SH-SY5Y (cell line): ENCODE results near the gene TRIM44.

ENCODE experiments used
- GATA2 ChIP-seq: IDR thresholded peaks from 2 replicates; pipeline ENCODE4 v1.6.1; 2011; ENCODE audit warnings: mild to moderate bottlenecking, low read depth, low read length
- GATA3 ChIP-seq: IDR thresholded peaks from 2 replicates; pipeline ENCODE4 v1.6.1; 2011; ENCODE audit warnings: low read depth, mild to moderate bottlenecking, low read length, moderate library complexity

- TF ChIP-seq GATA2 (no peak), GATA3 (no peak)
Observed at GRCh38 chr11:35717043-35717442, 54.5 kb downstream of the TRIM44 start.
